ENCODE measurements around the gene GULP1.

Gene GULP1

DNA sequence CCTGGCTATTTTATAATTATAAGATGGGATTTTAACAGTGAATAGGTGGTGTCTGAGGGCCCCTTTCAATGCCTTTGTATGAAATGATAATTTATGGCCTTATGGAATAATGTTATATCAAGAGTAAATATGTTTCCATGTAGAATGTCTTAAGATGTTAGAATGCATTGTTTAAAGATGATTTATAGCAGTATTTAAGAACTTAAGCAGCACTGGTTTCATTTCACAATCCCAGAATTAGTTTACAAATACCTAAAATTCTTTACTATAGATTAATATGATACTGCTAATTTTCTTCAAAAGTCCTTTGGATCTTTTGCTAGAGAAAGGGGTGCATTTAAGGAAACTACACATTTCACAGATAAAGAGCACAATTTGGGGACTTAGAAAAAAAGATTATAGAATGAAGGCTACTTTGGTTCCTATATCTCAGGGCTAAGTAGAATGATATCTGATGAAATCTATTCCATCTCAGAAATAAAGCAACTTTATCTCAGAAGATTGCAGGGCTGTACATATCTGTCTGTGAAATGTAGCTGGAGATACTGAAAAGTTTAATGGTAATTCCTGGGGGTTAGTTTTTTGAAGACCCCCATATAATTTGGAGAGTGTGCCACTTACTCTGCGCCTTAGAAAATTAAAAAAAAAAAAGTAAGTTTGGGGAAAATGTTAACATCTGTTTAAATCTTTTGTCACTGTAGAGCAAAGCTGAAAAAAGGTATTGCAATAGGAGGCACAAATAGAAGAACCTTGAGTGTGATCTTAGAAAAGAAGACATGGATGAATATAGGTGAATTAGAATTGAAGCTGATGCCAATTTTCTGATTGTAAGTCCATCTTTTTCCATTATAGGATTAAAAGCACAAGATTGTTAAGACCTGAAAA lies 123.4 kb downstream of the GULP1 start:
- no peak for DNase-seq (ENCODE audit: low read depth in 3 of 3, low spot score in 1 of 3)

DNA sequence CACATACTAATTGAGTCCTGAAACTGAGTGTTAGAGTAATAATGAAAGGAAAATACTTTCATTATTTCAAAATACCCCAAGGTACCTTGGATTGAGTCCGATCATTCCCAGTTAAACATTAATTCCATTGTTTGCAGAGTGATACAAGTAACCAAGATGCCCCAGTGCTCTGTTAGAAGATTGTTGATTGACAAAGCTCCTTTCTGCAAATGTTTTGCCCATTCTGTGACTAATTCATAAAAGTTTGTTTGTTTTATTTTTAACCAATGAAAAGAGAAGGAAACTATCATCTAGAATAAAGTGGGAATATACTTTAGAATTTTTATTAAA lies 124.0 kb downstream of the GULP1 start:
- no peak for DNase-seq (ENCODE audit: low read depth in 3 of 3, low spot score in 1 of 3)

DNA sequence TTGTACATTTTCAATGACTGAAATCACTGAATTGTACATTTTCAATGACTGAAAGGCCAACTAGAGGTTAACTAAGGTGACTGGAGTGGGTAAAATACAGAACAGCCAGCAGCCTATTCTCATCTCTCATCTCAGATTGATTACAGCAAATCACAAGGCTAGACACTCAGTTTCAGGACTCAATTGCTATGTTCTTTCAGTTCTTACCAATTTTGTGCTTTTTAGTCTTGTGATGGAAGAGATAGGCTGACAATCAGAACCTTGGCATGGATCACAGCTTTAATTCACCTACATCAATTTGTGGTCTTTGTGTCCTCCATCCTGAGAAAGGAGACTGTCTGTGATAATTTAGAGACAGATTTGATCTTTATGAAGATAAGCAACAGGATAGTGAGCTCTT lies 124.7 kb downstream of the GULP1 start:
- DNase-seq (ENCODE audit: low read depth in 3 of 3, low spot score in 1 of 3), result no peak

DNA sequence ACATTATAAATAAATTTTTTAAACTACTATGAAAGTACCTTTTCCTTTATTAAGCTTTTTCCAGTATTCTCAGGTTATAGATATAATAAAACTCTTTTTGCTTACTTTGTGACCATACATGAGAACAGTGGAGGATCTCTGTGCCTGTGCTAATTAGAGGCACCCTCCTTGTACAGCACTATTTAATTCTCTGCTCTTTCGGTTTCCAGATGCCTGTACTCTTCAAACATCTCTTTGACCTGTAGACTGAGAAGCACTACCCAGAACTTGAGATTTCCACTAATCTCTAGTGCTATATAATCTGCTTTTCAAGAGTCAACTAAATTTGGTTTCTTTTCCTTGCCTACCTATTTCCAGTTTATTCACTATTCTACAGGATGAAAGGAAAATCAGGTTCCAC lies 131.1 kb downstream of the GULP1 start:
- no peak for DNase-seq (ENCODE audit: low read depth in 3 of 3, low spot score in 1 of 3)

DNA sequence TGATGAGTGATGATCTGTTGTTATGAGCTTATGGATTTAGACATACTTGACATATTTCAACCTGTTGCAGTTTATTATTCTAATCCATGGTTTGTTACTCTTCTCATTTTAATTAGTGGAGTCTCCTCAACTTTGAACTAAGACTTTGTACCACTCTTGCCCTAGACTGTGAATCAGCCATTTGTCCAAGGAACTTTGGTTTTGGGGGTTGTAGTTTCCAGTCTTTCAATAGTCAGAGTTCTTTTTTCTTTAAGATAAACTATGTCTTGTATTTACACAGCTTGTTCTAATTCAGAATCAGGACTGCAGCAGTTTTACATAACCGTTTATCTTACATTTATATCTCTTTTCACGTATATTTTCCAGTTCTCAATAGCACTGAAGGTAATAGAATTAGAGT lies 133.6 kb downstream of the GULP1 start:
- DNase-seq (ENCODE audit: low read depth in 3 of 3, low spot score in 1 of 3), result no peak

DNA sequence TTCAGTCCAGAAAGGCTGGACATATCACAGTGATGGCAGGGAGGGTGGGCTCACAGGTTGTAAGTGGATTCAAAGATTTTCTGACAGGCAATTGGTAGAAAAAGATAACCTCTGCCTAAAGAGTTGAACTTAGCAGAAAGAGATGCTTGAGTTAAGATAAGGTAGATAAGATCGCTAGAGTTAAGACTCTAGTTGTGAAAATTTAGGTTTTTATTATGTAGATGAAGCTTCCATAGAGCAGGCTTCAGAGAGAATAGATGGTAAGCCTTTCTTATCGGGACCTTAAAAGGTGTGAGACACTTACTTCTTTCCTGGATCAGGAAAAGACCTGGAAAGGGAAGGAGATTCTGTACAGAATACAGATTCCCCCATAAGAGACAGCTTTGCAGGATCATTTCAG lies 134.4 kb downstream of the GULP1 start:
- DNase-seq (ENCODE audit: low read depth in 3 of 3, low spot score in 1 of 3), result no peak

DNA sequence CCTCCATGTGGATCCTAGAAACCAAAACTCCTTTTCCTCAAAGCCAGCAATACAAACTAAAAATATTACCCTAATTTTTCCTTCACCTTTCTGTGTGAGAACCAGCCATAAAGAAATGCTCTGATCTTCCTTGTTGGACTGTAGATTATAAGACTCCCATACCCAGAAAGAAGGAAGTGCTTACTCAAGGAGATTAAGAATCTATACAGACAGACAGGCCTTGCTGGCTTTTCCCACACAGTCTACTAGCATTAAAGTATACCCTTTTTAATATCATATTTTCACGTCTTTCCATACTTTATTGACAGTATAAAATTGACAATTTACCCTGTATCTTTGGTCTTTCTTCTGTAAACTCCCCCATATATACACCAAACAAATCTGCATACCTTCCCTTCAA lies 139.0 kb downstream of the GULP1 start:
- no peak for DNase-seq (ENCODE audit: low read depth in 3 of 3, low spot score in 1 of 3)

DNA sequence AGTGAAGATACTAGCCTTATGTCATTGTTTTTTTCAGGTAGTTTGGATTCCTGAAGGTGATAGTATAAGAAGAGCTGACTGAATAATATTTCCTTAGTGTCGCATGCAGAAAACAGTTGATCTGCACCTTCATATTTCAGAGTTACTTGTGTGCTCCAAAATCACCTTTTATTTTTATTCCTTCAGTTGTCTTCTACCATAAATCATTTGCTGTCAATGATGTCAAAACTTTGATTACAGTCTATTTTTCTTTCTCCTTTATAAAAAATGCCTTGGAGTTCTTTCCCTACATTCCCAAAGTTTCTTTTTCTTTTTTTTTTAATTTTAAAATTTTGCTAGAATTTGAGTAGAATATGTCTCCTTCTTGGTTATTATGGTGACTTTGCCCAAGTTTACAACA lies 142.3 kb downstream of the GULP1 start:
- DNase-seq (ENCODE audit: low read depth in 3 of 3, low spot score in 1 of 3), result no peak

DNA sequence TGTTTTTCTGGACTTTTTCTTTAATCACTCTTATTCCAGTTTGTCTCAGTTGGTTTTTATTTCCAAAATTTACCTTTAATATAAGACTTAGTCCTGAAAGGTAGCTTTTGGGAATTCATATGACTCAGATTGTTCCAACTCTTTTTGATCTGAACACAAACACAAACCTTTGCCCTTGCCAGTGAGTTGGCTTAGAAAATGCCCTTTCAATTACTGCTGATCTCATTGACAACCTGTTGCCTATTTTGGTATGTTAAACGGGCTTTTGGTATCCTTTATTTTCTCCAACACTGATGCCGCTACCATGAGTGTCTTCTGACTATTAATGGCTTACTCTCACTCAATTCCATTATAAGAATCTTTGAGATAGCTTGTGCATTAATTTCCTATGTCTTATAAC lies 143.4 kb downstream of the GULP1 start:
- no peak for DNase-seq (ENCODE audit: low read depth in 3 of 3, low spot score in 1 of 3)

DNA sequence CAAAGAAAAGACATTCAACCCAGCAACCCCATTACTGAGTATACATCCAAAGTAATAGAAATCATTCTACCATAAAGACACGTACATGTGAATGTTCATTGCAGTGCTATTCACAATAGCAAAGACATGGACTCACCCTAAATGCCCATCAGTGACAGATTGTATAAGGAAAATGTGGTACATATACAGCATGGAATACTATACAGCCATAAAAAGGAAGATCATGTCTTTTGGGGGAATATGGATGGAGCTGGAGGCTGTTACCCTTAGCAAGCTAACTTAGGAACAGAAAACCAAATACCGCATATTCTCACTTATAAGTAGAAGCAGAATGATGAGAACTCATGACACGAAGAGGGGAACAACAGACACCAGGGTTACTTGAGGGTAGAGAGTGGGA lies 145.9 kb downstream of the GULP1 start:
- no peak for DNase-seq (ENCODE audit: low read depth in 3 of 3, low spot score in 1 of 3)

DNA sequence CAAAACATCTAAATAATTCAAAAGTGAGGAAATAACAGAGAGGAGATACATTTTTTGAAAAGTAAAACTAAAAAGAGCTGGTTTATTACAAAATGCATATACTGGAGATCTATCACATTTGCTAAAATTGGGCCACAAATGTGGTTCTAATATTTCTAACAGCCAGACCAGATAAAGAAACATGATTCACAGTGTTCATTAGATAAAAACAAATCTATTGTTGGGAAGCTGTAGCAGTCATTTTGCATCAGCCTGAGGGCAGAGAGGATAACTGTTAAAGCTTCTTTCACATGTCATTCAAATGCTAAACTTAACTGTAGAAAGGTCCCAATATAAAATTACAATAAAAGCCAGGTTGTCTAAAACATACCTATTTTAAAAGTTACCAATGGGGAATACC lies 148.3 kb downstream of the GULP1 start:
- DNase-seq (ENCODE audit: low read depth in 3 of 3, low spot score in 1 of 3), result no peak

DNA sequence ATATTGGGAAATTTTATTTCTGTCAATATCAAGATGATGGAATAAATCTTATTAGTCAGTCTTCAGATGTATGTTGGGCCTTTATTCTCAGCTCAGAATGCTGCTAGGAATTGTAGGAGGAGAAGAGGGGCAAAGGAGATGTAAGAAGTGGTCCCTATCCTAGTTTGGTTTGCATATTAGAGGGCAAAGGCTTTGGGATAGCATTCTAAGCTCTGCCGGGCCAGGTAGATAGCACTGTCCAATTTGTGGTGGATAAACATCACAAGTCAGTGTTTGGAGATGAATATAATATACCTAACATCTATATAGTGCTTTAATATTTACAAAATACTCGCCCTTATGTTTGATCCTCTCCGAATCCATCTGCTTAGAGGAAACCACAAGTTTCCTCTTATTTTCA lies 149.2 kb downstream of the GULP1 start:
- no peak for DNase-seq (ENCODE audit: low read depth in 3 of 3, low spot score in 1 of 3)

DNA sequence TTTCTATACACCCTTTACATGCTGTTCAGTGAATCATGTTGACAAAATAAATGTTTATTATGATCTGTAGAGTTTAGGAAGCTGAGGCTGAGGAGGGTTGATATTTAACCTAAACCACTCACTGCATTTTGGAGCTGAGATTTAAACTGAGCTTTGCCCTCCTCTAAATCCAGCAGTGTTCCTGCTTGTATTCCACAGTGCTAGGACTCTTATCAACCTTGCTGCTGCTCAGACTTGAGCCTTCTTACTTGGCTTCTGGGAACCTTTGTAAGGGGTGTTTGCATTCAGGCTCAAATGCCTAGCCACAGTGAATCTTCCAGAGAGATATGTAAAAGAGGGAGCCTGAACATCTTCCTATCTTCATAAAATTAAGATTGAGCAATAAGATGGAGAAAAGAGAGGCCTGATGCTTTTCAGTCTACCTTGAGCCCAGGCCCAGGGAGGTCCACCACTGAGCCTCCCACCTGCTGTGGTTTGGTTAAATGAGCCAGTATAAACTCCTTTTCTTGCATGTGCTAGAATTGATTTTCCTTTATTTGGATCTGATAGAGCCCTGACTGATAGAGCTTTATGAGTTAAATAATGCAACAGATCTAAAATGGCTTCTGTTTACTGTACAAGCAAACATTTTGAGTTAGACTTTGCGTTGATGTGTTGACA lies 149.7 kb downstream of the GULP1 start:
- DNase-seq (ENCODE audit: low read depth in 3 of 3, low spot score in 1 of 3), result no peak

DNA sequence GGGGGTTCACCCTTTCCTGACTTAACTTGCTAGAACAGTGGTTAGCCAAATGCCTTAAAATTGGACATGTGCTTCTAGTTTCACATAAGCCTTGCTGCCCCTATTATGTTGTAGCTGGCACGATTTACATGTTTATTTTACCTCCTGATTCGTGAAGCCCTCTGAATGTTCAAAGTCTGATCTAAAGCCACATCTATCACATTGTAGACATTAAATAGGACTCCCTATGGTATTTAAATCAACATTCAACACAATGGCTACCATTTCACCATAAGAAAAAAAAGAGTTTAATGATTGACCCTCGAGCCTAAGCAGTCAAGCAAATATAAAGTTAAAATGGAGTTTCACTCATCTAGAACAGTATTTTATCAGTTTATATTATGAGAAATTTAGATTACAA lies 151.5 kb downstream of the GULP1 start:
- DNase-seq (ENCODE audit: low read depth in 3 of 3, low spot score in 1 of 3), result no peak

DNA sequence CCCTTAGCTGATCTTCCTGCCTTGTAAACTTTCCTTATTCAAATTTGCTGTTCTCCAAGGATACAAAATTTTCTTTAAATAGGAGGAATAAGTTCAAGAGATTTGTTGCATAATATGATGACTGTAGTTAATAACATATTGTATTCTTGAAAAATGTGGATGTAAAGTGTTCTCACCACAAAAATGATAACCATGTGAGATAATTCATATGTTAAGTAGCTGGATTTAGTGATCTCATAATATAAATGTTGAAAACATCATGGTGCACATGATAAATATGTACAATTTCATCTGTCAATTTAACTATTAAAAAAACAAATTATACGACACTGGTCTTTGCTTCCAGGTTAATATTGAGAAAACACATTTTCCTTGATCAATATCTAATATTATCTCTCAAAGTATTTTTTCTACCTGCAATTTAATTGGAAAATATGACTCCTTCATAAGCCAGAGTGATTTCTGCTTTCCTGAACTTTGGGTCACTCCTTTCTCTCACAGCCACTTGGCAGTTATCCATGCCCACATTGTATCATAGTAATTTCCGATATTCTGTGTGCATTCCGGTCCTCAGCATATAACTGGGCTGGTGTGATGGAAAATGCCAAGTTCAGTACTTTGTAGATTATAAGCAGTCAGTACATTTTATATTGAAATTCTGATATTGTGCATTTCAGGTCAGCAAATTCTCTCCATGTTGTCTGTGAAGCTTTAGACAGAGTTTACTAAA lies 152.6 kb downstream of the GULP1 start:
- no peak for DNase-seq (ENCODE audit: low read depth in 3 of 3, low spot score in 1 of 3)

DNA sequence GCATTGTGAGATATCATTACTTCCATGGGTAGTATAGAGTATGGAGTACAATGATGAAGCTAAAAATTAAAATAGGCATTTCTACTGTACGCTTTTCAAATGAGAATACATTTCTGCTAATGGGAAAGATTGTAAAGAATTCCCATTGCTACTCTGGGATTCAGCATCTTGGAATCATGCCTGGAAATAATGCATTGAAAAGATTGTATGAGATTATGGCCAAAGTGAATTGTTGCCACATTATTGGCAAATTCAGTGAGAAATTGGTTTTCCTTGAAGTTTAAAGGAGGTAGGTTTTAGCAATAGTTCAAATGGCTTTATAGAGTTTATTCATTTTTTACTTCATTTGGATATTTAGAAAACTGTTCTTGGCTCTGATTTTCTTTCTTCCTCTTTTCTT lies 157.9 kb downstream of the GULP1 start:
- no peak for DNase-seq (ENCODE audit: low read depth in 3 of 3, low spot score in 1 of 3)

DNA sequence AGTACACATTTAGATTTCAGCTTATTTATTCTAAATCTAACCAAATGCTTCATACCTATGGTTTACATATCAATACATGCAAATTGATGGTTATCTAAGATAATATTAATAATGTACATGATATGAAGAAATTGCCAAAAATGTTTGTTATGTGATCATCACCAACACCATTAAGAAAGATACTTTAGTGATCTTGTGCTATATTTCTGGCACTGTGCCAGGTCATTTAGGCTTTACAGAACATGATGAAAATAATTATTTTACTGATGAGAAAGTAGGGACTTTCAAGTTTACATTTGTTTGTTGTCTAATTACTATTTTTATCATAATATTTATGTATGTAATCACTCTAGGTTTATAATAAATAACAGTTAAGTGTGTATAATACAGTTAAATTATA lies 158.3 kb downstream of the GULP1 start:
- DNase-seq (ENCODE audit: low read depth in 3 of 3, low spot score in 1 of 3), result no peak

DNA sequence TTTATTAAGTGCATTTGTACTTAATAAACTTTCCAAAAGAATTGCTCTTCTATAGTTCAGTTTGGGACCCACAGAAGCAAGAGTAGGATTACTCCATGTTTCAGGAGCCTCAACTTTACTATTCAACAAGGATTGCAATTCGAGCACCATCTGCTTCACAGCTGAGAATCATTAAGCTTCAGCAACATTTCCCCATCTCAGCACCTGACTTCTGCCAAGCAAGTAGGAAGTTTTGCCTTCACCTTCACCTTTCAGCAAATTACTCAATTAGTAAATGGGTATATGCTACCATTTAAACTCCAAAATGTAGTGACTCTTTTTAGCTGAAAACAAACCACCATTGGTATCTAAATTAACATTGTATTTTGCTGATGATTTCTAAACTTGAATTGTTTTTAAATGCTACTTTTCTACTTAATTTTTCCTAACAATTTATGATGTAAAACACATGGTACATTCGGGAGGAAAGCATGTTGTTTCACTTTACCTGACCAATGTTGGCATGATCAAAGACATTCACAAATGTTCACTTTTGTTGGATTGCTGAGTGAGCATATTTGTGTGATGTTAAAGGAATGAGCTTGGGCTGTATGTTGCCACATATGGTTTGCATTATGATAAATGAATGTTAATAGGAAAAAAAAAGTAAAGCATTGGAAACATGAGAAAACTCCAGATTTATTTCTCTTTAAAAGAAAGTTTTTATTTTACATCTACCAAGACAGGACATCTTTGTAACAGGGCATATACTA lies 159.2 kb downstream of the GULP1 start:
- no peak for DNase-seq (ENCODE audit: low read depth in 3 of 3, low spot score in 1 of 3)

DNA sequence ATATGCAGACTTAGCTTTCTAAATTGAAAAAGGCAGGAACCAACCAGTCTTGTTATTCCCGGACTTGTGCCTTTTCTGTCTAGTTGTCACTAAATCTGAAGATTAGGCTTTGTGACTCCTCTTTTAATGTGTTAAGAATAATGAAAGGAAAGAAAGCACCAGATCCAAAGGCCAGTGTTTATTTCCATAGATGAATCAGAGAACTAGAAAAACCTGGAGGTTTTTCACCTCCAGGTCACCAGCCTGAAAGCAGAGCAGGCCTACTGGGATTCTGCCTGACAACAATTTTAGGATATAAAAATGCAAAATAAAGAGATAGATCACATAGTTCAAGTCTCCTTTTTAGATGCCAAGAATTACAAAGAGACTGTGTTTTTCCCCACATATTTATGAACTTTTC lies 160.4 kb downstream of the GULP1 start:
- DNase-seq (ENCODE audit: low read depth in 3 of 3, low spot score in 1 of 3), result no peak

DNA sequence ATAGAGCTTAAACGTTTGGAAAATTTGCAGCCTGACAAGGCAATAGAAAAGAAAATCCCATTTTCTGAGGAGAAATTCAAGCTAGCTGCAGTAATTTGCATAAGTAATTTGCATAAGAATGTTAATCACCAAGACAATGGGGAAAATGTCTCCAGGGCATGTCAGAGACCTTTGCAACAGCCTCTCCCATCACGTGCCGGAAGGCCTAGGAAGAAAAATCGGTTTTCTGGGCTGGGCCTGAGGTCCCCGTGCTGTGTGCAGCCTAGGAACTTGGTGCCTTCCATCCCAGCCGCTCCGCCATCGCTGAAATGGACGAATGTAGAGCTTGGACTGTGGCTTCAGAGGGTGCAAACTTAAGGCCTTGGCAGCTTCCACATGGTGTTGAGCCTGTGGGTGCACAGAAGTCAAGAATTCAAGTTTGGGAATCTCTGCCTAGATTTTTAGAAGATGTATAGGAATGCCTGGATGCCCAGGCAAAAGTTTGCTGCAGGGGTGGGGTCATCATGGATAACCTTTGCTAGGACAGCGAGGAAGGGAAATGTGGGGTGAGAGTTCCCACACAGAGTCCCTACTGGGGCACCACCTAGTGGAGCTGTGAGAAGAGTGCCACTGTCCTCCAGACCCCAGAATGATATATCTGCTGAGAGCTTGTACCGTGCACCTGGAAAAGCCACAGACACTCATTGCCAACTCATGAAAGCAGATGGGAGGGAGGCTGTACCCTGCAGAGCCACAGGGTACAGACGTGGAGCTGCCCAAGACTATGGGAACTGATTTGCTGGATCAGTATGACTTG lies 164.6 kb downstream of the GULP1 start:
- DNase-seq (ENCODE audit: low read depth in 3 of 3, low spot score in 1 of 3), result no peak

DNA sequence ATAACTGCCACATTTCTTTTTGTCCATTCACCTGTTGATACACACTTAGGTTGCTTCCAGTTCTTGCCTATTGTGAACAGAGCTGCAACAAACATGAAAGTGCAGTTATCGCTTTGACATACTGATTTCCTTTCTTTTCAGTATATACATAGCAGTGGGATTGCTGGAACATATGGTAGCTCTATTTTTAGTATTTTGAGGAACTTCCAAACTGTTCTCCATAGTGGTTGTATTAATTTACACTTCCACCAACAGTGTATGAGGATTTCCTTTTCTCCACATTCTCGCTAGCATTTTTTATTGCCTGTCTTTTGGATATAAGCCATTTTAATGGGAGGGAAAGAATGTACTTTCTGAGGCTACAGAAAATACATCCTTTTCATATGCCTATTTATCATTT lies 167.4 kb downstream of the GULP1 start:
- DNase-seq (ENCODE audit: low read depth in 3 of 3, low spot score in 1 of 3), result no peak

All from stimulated activated CD4-positive, alpha-beta T cell treated with anti-CD3 and anti-CD28 coated beads, TNF-alpha, amount 100 ng/mL, for 1 hour (primary cell).